Kidney epithelial cell (primary cell): ENCODE data around the gene ABHD2. TPM values are rescaled to one million over a fixed set of nuclear protein-coding genes. Genes with fewer than 3 reads are reported as not detected.

Experiments
- DNase-seq: peaks from one replicate; pipeline ENCODE4 v3.0.0-alpha.2; 2010; ENCODE audit warnings: low read depth
- H3K27me3 ChIP-seq: 2 replicates; pipeline ENCODE4 v1.6.0; 2011; ENCODE audit warnings: low read length; ENCODE audit not compliant: control insufficient read depth, insufficient read depth
- H3K36me3 ChIP-seq: 2 replicates; pipeline ENCODE4 v1.5.1; 2011; ENCODE audit warnings: low read length; ENCODE audit not compliant: control insufficient read depth, insufficient read depth
- H3K4me3 ChIP-seq: 2 replicates; pipeline ENCODE4 v1.5.1; 2011; ENCODE audit warnings: low read depth, mild to moderate bottlenecking, control low read depth, low read length
- CTCF ChIP-seq: IDR thresholded peaks from 2 replicates; pipeline ENCODE4 v1.5.1; 2011; ENCODE audit warnings: mild to moderate bottlenecking, moderate library complexity, low read length, control low read depth, inconsistent platforms; ENCODE audit not compliant: insufficient read depth, poor library complexity, severe bottlenecking
- total RNA-seq: library from RNA; depleted of rRNA; stranded (reverse); fragments of >200 nt; gene quantifications from 2 replicates; pipeline ENCODE4 v1.2.3, GENCODE V29; 2015

The ABHD2 gene
- total RNA-seq, 1 donor from 2014 or later, result 39.7 TPM

- DNase-seq, result no peak
- no peaks in the 10 kb centered on the region for H3K36me3 ChIP-seq
- no peak for TF ChIP-seq CTCF
- H3K4me3 ChIP-seq, result no peak overlapping the region
- no peaks in the 10 kb centered on the region for H3K27me3 ChIP-seq
Observed at GRCh38 chr15:89093509-89093908, 5.3 kb downstream of the ABHD2 start.

- DNase-seq, result no peak
Observed at GRCh38 chr15:89095073-89095472, 6.8 kb downstream of the ABHD2 start.

GRCh38 chr15:89095556-89095955 is 7.3 kb downstream of the ABHD2 start:
- H3K4me3 ChIP-seq, result no peak overlapping the region
- TF ChIP-seq CTCF, result no peak
- H3K27me3 ChIP-seq, result no peaks in the 10 kb centered on the region
- no peak for DNase-seq
- H3K36me3 ChIP-seq, result no peaks in the 10 kb centered on the region

More at GRCh38 chr15:89095073-89095472, 6.8 kb downstream of the ABHD2 start:
- Histone ChIP-seq H3K36me3 (no peaks in the 10 kb centered on the region), H3K4me3 (no peak overlapping the region), H3K27me3 (no peaks in the 10 kb centered on the region)
- no peak for TF ChIP-seq CTCF

GRCh38 chr15:89096664-89097063 is 8.4 kb downstream of the ABHD2 start:
- Histone ChIP-seq H3K4me3 (no peak overlapping the region), H3K27me3 (no peaks in the 10 kb centered on the region), H3K36me3 (no peaks in the 10 kb centered on the region)
- no peak for DNase-seq
- TF ChIP-seq CTCF, result no peak

- no peaks in the 10 kb centered on the region for H3K36me3 ChIP-seq
- no peak for TF ChIP-seq CTCF
- H3K4me3 ChIP-seq, result no peak overlapping the region
- DNase-seq, result no peak
- H3K27me3 ChIP-seq, result no peaks in the 10 kb centered on the region
Observed at GRCh38 chr15:89097313-89097712, 9.1 kb downstream of the ABHD2 start.

- Histone ChIP-seq H3K36me3 (no peaks in the 10 kb centered on the region), H3K4me3 (no peak overlapping the region), H3K27me3 (no peaks in the 10 kb centered on the region)
- no peak for TF ChIP-seq CTCF
- DNase-seq, result no peak
Observed at GRCh38 chr15:89098281-89098680, 10.0 kb downstream of the ABHD2 start.
